Panc1 (cell line): ENCODE results near the gene GCFC2. TPM values are rescaled to one million over a fixed set of nuclear protein-coding genes. Genes with fewer than 3 reads are reported as not detected.

Experiments used
- ATAC-seq: fragments of 200-7000 bp; cut with Tn5 transposase; 2 replicates; pipeline ENCODE4 v1.9.1; 2020; ENCODE audit warnings: mild to moderate bottlenecking, moderate library complexity
- BruUV-seq: library from RNA; stranded (reverse); fragments of 400-500 nt; replicated peaks from 2 replicates; lab custom pipeline; 2021; lab: Mats Ljungman, UMichigan
- CTCF ChIA-PET: fragments of 300-600 bp; sonication (Branson Sonifier 250); formaldehyde crosslinking; loops from one replicate; lab custom pipeline; 2022; ENCODE audit warnings: antibody characterized with exemption; lab: Charles Lee
- POLR2A ChIA-PET: fragments of 300-600 bp; sonication (Branson Sonifier 250); formaldehyde crosslinking; loops from one replicate; lab custom pipeline; 2022; ENCODE audit warnings: antibody characterized with exemption; lab: Charles Lee
- DNase-seq: peaks from one replicate; pipeline ENCODE4 v3.0.0-alpha.2; 2010; ENCODE audit warnings: low read depth, low spot score
- H3K27ac ChIP-seq: 2 replicates; pipeline ENCODE4 v1.5.1; 2011; ENCODE audit warnings: mild to moderate bottlenecking, low read length, inconsistent platforms
- H3K27me3 ChIP-seq: fragments of 200-500 bp; sonication (Bioruptor generic); 2 replicates; pipeline ENCODE4 v1.6.0; 2014; ENCODE audit warnings: low read length, inconsistent platforms; ENCODE audit not compliant: control insufficient read depth, insufficient read depth
- H3K36me3 ChIP-seq: fragments of 200-500 bp; sonication (Bioruptor generic); 2 replicates; pipeline ENCODE4 v1.5.1; 2014; ENCODE audit warnings: inconsistent platforms, mild to moderate bottlenecking, low read length, moderate library complexity; ENCODE audit not compliant: control insufficient read depth, insufficient read depth
- H3K4me1 ChIP-seq: 2 replicates; pipeline ENCODE4 v1.5.1; 2011; ENCODE audit warnings: inconsistent platforms, mild to moderate bottlenecking, low read length, moderate library complexity; ENCODE audit not compliant: control insufficient read depth, insufficient read depth
- H3K4me3 ChIP-seq, 2 experiments: 2 replicates each; pipeline ENCODE4 v1.5.1; 2011 to 2012; ENCODE audit warnings: low read depth in 2 of 2, low read length in 2 of 2, mild to moderate bottlenecking in 2 of 2, inconsistent platforms in 1 of 2, moderate library complexity in 1 of 2
- H3K9me3 ChIP-seq: fragments of 200-500 bp; sonication (Bioruptor generic); 2 replicates; pipeline ENCODE4 v1.5.1; 2014; ENCODE audit warnings: low read depth, mild to moderate bottlenecking, inconsistent platforms, low read length, moderate library complexity; ENCODE audit not compliant: control insufficient read depth, insufficient read depth
- POLR2AphosphoS5 ChIP-seq: IDR thresholded peaks from 2 replicates; pipeline ENCODE4 v1.6.1; 2012; ENCODE audit warnings: mild to moderate bottlenecking, low read depth, low read length, moderate library complexity
- REST ChIP-seq, 2 experiments: IDR thresholded peaks; 2 replicates each; pipeline ENCODE4 v1.6.1; 2011 to 2012; ENCODE audit warnings: low read depth in 2 of 2, control low read depth in 1 of 2, low read length in 1 of 2, mild to moderate bottlenecking in 1 of 2, moderate library complexity in 1 of 2; ENCODE audit not compliant: insufficient read depth in 1 of 2
- SIN3A ChIP-seq: IDR thresholded peaks from 2 replicates; pipeline ENCODE4 v1.6.1; 2012; ENCODE audit warnings: low read depth, mild to moderate bottlenecking, low read length, moderate library complexity, borderline replicate concordance; ENCODE audit not compliant: insufficient read depth
- TCF7L2 ChIP-seq: IDR thresholded peaks from 2 replicates; pipeline ENCODE4 v1.6.1; 2011; ENCODE audit warnings: mild to moderate bottlenecking, low read depth, low read length, inconsistent platforms
- in situ Hi-C: cut with HindIII; loops from 2 replicates; pipeline ENCODE4 v1.10.0; 2016; ENCODE audit warnings: low sequenced_read_pairs, low pct_unique_long_range_greater_than_20kb
- intact Hi-C: fragments of 100-400 bp; cut with micrococcal nuclease; formaldehyde crosslinking; loops from one replicate; pipeline ENCODE4 v1.10.0; 2022; ENCODE audit not compliant: unreplicated experiment
- total RNA-seq: library from RNA; stranded (reverse); gene quantifications from one replicate; pipeline ENCODE4 v1.2.1, GENCODE V29; 2021; ENCODE audit not compliant: unreplicated experiment
- TF ChIP-seq, protein P1 (sequence below): fragments of 450-650 bp; IDR thresholded peaks from 2 replicates; pipeline ENCODE4 v1.5.1; 2017; ENCODE audit warnings: mild to moderate bottlenecking

GCFC2 gene
- total RNA-seq, 1 experiment from 2014 or later: 26.3 TPM

DNA sequence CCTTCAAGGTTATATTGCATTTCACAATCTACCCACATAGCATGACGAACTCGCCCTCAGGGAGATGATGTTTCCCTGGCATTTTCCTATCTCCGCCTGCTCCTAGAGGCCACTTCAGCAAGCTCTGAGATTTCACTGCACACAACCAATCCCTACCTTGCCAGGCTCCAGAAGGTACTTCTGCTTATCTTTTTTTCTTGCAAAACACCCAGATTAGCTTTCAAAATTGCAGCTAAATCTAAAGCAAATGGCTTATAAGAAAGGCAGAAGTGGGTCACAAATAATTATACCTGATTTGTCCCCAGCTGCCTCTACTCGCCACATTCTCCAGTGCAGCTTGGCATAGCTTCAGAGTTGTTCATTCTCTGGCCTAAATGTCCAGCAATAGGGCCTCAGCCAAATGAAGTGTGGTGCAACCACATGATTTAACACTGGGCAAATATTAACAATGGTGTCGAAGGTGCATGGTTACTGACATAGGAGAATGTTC lies 96.5 kb downstream of the GCFC2 start:
- no peaks in the 10 kb centered on the region for H3K36me3 ChIP-seq
- no peak overlapping the region for H3K27ac ChIP-seq
- TF ChIP-seq REST (IDR thresholded peaks at IDR 0.05; ENCODE audit: insufficient read depth in 1 of 2, low read depth in 2 of 2, low read length in 1 of 2): no peak
- no peak for TF ChIP-seq SIN3A
- TF ChIP-seq POLR2AphosphoS5: no peak
- no peak for TF ChIP-seq TCF7L2
- TF ChIP-seq, protein P1, sequence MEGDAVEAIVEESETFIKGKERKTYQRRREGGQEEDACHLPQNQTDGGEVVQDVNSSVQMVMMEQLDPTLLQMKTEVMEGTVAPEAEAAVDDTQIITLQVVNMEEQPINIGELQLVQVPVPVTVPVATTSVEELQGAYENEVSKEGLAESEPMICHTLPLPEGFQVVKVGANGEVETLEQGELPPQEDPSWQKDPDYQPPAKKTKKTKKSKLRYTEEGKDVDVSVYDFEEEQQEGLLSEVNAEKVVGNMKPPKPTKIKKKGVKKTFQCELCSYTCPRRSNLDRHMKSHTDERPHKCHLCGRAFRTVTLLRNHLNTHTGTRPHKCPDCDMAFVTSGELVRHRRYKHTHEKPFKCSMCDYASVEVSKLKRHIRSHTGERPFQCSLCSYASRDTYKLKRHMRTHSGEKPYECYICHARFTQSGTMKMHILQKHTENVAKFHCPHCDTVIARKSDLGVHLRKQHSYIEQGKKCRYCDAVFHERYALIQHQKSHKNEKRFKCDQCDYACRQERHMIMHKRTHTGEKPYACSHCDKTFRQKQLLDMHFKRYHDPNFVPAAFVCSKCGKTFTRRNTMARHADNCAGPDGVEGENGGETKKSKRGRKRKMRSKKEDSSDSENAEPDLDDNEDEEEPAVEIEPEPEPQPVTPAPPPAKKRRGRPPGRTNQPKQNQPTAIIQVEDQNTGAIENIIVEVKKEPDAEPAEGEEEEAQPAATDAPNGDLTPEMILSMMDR: no peak
- DNase-seq (no peak), ATAC-seq (no peak)
- BruUV-seq: no TSS peak
- in situ Hi-C loops (no loop called here), intact Hi-C loops (loop anchor here (5.0 kb wide), 1 partner anchor 912 kb away; no protein-coding TSS in a partner anchor)
- ChIA-PET POLR2A (no interaction called here), CTCF (no interaction called here)
- H3K9me3 ChIP-seq: no peaks in the 10 kb centered on the region
- peaks cover 6% of the 10 kb centered on the region for H3K27me3 ChIP-seq
- no peaks in the 10 kb centered on the region for H3K4me1 ChIP-seq
- H3K4me3 ChIP-seq: no peak overlapping the region

GRCh38 chr2:75612862-75613243 lies 97.9 kb downstream of the GCFC2 start:
- BruUV-seq: no TSS peak
- DNase-seq (no peak), ATAC-seq (no peak)
- Histone ChIP-seq H3K4me1 (peaks cover 8% of the 10 kb centered on the region), H3K4me3 (no peak overlapping the region), H3K27me3 (peaks cover 13% of the 10 kb centered on the region), H3K9me3 (no peaks in the 10 kb centered on the region), H3K36me3 (no peaks in the 10 kb centered on the region), H3K27ac (no peak overlapping the region)
- ChIA-PET CTCF (interaction anchor here (0.5 kb wide), 1 partner anchor 514 kb away, joined by 5 read pairs; no protein-coding TSS in a partner anchor), POLR2A (no interaction called here)
- intact Hi-C loops: loop anchor here (5.0 kb wide), 1 partner anchor 911 kb away; no protein-coding TSS in a partner anchor
- TF ChIP-seq POLR2AphosphoS5 (no peak), REST (IDR thresholded peaks at IDR 0.05; ENCODE audit: insufficient read depth in 1 of 2, low read depth in 2 of 2, low read length in 1 of 2) (no peak), SIN3A (no peak), TCF7L2 (no peak)
- TF ChIP-seq, protein P1: no peak
- in situ Hi-C loops: no loop called here
